ENCODE data around the gene TCF21.

DNA sequence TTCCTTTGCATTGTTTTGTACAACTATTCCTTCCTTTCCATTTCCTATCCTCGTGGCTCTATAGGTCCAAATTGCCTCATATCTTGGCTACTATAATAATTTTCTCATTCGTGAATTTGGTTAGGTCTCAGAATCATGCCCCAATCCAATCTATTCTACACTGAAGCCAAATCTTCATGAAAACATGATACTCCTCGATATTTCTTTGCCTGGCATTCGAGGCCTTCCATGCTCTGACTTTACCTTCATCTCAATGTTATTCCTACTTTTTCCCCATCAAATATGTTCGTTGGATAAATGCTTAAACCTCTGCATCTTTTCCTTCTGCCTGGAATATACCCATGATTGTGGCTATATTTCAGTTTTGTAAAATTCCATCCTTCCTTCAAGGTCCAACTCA lies 30.4 kb downstream of the TCF21 start:
- no peak for TF ChIP-seq POLR2A (IDR thresholded peaks at IDR 0.05; ENCODE audit: low read length)
- no peak for TF ChIP-seq GATA1 (IDR thresholded peaks at IDR 0.05; ENCODE audit: low read depth, low read length)
